Keratinocyte (primary cell): ENCODE results near the gene GTF2H4.

Source experiments
- EZH2 ChIP-seq: IDR thresholded peaks from one replicate; pipeline ENCODE4 v1.6.1; 2012; ENCODE audit warnings: inconsistent platforms, mild to moderate bottlenecking, low read length, moderate library complexity
- TF ChIP-seq, protein P1 (sequence below), 3 experiments: IDR thresholded peaks in 1 of 3; conservative IDR thresholded peaks in 1 of 3; optimal IDR thresholded peaks in 1 of 3; 2 replicates in 2 of 3; 3 replicates in 1 of 3; pipeline versions ENCODE3 to v1.5.1; 2011; ENCODE audit warnings: low read length in 3 of 3, mild to moderate bottlenecking in 3 of 3, moderate library complexity in 2 of 3, control low read depth in 1 of 3, inconsistent platforms in 1 of 3; ENCODE audit not compliant: insufficient read depth in 2 of 3; ENCODE audit errors: extremely low read depth in 1 of 3

DNA sequence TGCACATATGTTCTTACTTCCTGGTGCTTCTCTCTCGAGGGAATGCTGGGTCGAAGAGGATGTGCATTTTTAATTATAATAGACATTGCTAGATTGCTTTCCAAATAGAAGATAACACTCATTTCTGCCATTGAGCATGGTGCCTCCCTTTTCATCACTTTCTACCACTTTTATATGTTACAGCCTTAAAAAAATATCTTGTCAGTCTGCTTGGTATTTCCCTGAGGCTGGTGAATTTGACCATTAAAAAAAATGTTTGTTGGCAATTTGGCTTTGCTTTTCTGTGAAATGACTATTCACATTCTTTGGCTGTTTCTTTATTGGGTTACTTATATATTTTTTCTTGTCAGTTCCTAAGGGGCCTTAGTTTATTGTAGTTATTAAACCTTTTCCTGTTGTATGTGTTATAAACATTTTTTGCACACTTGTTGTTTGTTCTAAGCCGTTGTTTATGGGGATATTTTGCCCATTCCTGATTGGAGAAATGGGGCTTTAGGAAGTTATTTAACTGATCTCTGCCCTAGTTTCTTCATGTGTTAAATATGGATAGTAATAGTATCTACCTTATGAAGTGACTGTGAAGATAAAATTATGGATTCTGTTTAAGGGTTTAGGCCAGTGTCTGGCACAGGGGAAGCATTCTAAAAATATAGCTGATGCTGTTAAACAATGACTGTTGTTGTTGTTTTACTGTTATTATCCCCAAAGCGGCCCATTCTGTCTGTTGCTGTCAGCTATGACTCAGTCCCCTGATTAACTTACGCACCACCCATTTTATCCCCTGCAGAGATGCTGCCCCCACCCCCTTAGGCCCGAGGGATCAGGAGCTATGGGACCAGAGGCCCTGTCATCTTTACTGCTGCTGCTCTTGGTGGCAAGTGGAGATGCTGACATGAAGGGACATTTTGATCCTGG, 19.8 kb upstream of the GTF2H4 start:
- TF ChIP-seq, protein P1, sequence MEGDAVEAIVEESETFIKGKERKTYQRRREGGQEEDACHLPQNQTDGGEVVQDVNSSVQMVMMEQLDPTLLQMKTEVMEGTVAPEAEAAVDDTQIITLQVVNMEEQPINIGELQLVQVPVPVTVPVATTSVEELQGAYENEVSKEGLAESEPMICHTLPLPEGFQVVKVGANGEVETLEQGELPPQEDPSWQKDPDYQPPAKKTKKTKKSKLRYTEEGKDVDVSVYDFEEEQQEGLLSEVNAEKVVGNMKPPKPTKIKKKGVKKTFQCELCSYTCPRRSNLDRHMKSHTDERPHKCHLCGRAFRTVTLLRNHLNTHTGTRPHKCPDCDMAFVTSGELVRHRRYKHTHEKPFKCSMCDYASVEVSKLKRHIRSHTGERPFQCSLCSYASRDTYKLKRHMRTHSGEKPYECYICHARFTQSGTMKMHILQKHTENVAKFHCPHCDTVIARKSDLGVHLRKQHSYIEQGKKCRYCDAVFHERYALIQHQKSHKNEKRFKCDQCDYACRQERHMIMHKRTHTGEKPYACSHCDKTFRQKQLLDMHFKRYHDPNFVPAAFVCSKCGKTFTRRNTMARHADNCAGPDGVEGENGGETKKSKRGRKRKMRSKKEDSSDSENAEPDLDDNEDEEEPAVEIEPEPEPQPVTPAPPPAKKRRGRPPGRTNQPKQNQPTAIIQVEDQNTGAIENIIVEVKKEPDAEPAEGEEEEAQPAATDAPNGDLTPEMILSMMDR (optimal IDR thresholded peaks at IDR 0.05 in 1 of 3, IDR thresholded peaks at IDR 0.05 in 1 of 3, conservative IDR thresholded peaks at IDR 0.05 in 1 of 3; ENCODE audit: extremely low read depth in 1 of 3, insufficient read depth in 2 of 3, low read length in 3 of 3), result no peak
- no peak for TF ChIP-seq EZH2
